GM06990 (cell line): Measurements from ENCODE around the gene RTN4RL1.

ENCODE experiments used
- DNase-seq: peaks from one replicate; pipeline ENCODE4 v3.0.0-alpha.2; 2011; ENCODE audit not compliant: insufficient read length; ENCODE audit errors: extremely low read depth
- H3K27me3 ChIP-seq: replicated peaks from 2 replicates; pipeline ENCODE4 v1.6.0; 2011; ENCODE audit warnings: low read length; ENCODE audit not compliant: control insufficient read depth, insufficient read depth
- H3K36me3 ChIP-seq: 2 replicates; pipeline ENCODE4 v1.5.1; 2011; ENCODE audit warnings: low read length; ENCODE audit not compliant: control insufficient read depth, insufficient read depth
- H3K4me3 ChIP-seq: replicated peaks from 2 replicates; pipeline ENCODE4 v1.5.1; 2011; ENCODE audit warnings: low read depth, mild to moderate bottlenecking, control low read depth, low read length
- CTCF ChIP-seq: IDR thresholded peaks from 2 replicates; pipeline ENCODE4 v1.5.1; 2011; ENCODE audit warnings: low read length, control low read depth, mild to moderate bottlenecking, inconsistent platforms; ENCODE audit not compliant: insufficient read depth, poor library complexity, severe bottlenecking

Gene RTN4RL1

DNA sequence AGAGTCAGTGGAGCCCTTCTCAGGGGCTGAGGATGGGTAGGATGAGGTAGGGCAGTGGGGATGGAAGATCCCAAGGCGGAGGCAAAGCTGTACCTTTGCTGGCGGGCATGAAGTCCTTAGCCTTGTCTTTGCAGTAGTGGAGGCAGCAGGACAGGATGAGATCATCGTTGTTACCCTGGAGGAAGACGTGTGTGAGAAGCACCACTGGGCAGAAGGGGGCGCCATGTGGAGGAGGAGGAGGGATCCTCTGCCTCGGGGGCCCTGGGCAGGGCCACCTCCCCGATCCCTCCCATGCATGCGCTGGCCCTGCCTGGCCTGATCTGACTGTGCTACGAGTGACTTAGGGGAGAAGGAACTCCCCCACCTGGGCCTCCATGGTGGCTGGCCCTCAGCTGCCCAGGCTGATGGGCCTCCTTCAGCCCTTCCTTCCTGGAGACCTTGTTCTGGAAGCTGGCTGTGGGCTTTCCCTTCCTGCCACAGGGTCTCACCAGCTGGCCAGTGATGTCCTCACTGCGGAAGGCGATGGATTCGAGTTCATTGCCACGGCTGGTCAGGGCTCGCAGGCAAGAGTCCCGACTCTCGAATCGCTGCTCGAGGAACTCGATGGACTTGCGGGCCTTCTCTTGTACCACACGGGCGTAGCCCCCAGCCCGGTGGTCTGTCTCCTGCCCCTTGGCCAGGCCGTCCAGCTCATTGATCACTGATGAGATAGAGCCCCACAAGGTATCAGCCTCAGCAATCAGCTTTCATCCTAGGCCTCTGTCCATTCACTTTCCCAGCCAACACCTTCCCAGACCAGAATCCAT is 40.0 kb upstream of the RTN4RL1 start:
- Histone ChIP-seq H3K4me3 (no peak overlapping the region), H3K36me3 (peaks cover 31% of the 10 kb centered on the region), H3K27me3 (no peaks in the 10 kb centered on the region)
- TF ChIP-seq CTCF: peak; percentile 70
- no peak for DNase-seq

GRCh38 chr17:2064520-2064971 is 39.4 kb upstream of the RTN4RL1 start:
- Histone ChIP-seq H3K4me3 (no peak overlapping the region), H3K36me3 (peaks cover 35% of the 10 kb centered on the region)
- no peak for DNase-seq

DNA sequence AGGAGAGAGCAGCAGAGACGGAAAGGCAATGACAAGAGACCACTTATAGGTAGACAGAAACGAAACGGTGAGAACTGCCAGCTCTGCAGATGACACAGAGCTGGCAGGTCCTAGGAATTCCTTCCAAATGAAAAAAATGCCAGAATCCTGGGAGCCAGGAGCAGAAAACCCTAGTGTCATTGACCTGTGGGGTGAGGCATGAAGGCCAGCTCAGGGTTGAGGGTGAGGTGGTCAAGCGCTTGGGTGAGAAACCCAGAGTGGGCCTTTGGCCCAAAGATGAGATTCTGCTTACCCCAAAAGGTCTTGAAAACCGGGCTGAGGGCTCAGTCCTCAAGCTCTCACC is 39.0 kb upstream of the RTN4RL1 start:
- Histone ChIP-seq H3K4me3 (no peak overlapping the region), H3K27me3 (no peaks in the 10 kb centered on the region), H3K36me3 (peaks cover 35% of the 10 kb centered on the region)
- TF ChIP-seq CTCF: no peak
- no peak for DNase-seq

More at GRCh38 chr17:2064520-2064971, 39.4 kb upstream of the RTN4RL1 start:
- TF ChIP-seq CTCF: no peak
- no peaks in the 10 kb centered on the region for H3K27me3 ChIP-seq

GRCh38 chr17:2063261-2064146 is 38.4 kb upstream of the RTN4RL1 start:
- DNase-seq: no peak
- peaks cover 34% of the 10 kb centered on the region for H3K36me3 ChIP-seq
- no peaks in the 10 kb centered on the region for H3K27me3 ChIP-seq
- TF ChIP-seq CTCF: no peak
- no peak overlapping the region for H3K4me3 ChIP-seq

DNA sequence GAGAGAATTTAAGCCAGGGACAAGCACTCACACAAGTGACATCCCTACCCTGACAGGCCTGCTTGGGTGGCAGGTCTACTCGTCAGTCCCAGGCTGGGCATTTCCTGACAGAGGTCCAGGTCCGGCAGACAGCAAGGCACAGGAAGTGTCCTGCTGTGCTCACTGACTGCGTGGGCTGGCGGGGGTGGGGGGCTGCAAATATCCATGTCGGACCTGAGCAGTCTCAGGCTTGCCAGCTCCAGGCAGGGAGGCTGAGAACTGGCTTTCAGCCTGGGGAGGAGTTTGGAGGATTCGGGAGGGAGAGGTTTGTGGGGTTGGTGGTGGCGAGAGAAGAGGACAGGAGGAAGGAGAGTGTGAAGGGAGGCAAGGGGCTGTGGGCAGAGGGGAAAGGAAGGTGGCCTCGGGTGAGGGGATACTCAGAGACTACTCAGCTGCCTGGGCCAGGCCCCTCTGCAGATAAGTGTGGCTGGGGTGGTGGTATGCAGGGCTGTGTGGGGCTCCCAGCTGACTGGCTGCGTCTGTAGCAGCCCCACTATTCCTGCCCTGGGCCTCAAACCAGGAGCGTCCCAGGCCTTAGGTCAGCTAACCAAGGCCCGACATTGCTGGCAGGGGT is 37.5 kb upstream of the RTN4RL1 start:
- Histone ChIP-seq H3K27me3 (no peaks in the 10 kb centered on the region), H3K4me3 (no peak overlapping the region), H3K36me3 (peaks cover 34% of the 10 kb centered on the region)
- TF ChIP-seq CTCF: no peak
- no peak for DNase-seq
